B cell (primary cell): ENCODE measurements around the gene CALHM3. TPM values are rescaled to one million over a fixed set of nuclear protein-coding genes. Genes with fewer than 3 reads are reported as not detected.

Source experiments
- ATAC-seq: fragments of 200-7000 bp; cut with Tn5 transposase; one replicate; pipeline ENCODE4 v1.10.0; 2021; ENCODE audit warnings: low read depth, mild to moderate bottlenecking, moderate number of reproducible peaks, moderate library complexity
- CTCF ChIA-PET: fragments of 350-600 bp; sonication (Branson Sonifier 250); formaldehyde crosslinking; loops from one replicate; lab custom pipeline; 2021; ENCODE audit warnings: antibody characterized with exemption, inconsistent platforms; lab: Charles Lee
- POLR2A ChIA-PET: fragments of 350-600 bp; sonication (Branson Sonifier 250); formaldehyde crosslinking; loops from one replicate; lab custom pipeline; 2021; ENCODE audit warnings: antibody characterized with exemption; lab: Charles Lee
- DNase-seq: peaks from one replicate; pipeline ENCODE4 v3.0.0; 2013
- H2AFZ ChIP-seq: 2 replicates; pipeline ENCODE4 v1.6.1; 2012; ENCODE audit warnings: mild to moderate bottlenecking, low read depth, low read length; ENCODE audit not compliant: insufficient read depth, poor library complexity, severe bottlenecking
- H3K27ac ChIP-seq, 2 donors: 1 replicate in 1 of 2; 2 replicates in 1 of 2; pipeline ENCODE4 v1.5.1; 2012 to 2013; ENCODE audit warnings: low read length in 2 of 2, mild to moderate bottlenecking in 2 of 2, moderate library complexity in 1 of 2
- H3K27me3 ChIP-seq, 4 experiments: fragments of 200-600 bp in 1 of 4; sonication (generic) in 1 of 4; replicated peaks in 1 of 4; 1 replicate in 2 of 4; 2 replicates in 2 of 4; pipeline versions ENCODE4 v1.6.1 to v1.7.0; 2013 to 2016; ENCODE audit warnings: low read length in 3 of 4, mild to moderate bottlenecking in 2 of 4, mixed read lengths in 1 of 4, moderate library complexity in 1 of 4; ENCODE audit not compliant: insufficient read depth in 4 of 4, control insufficient read depth in 3 of 4; ENCODE audit errors: control extremely low read depth in 1 of 4
- H3K36me3 ChIP-seq, 2 experiments: replicated peaks in 1 of 2; 1 replicate in 1 of 2; 2 replicates in 1 of 2; pipeline versions ENCODE4 v1.6.1 to v1.7.1; 2013; ENCODE audit warnings: low read length in 1 of 2; ENCODE audit not compliant: insufficient read depth in 2 of 2, control insufficient read depth in 1 of 2; ENCODE audit errors: control extremely low read depth in 1 of 2, extremely low read depth in 1 of 2
- H3K4me1 ChIP-seq, 2 donors: fragments of 200-600 bp in 1 of 2; sonication (generic) in 1 of 2; 1 replicate in 1 of 2; 2 replicates in 1 of 2; pipeline versions ENCODE4 v1.5.1 to v1.6.1; 2013 to 2017; ENCODE audit warnings: low read length in 2 of 2; ENCODE audit not compliant: control insufficient read depth in 2 of 2, insufficient read depth in 2 of 2
- H3K4me2 ChIP-seq: replicated peaks from 2 replicates; pipeline ENCODE3; 2012; ENCODE audit warnings: mild to moderate bottlenecking, low read depth, low read length; ENCODE audit not compliant: poor library complexity, severe bottlenecking
- H3K4me3 ChIP-seq, 5 experiments: fragments of 200-600 bp in 1 of 5; sonication (generic) in 1 of 5; 1 replicate in 3 of 5; 2 replicates in 2 of 5; pipeline versions ENCODE4 v1.5.1 to v1.7.0; 2011 to 2016; ENCODE audit warnings: low read length in 4 of 5, mild to moderate bottlenecking in 4 of 5, low read depth in 2 of 5, control low read depth in 1 of 5, moderate library complexity in 1 of 5; ENCODE audit not compliant: insufficient read depth in 1 of 5; ENCODE audit errors: control extremely low read depth in 1 of 5, extremely low read depth in 1 of 5
- H3K79me2 ChIP-seq: fragments of 200-600 bp; sonication (generic); one replicate; pipeline ENCODE4 v1.6.0; 2016; ENCODE audit warnings: low read length; ENCODE audit not compliant: control insufficient read depth, insufficient read depth
- H3K9ac ChIP-seq: fragments of 200-600 bp; sonication (generic); 2 replicates; pipeline ENCODE4 v1.6.1; 2017; ENCODE audit warnings: mild to moderate bottlenecking, low read length, moderate library complexity
- H3K9me3 ChIP-seq, 3 donors: one replicate each; pipeline versions ENCODE4 v1.6.1 to v1.7.1; 2013; ENCODE audit warnings: low read length in 2 of 3; ENCODE audit not compliant: control insufficient read depth in 2 of 3, insufficient read depth in 1 of 3; ENCODE audit errors: control extremely low read depth in 1 of 3
- H4K20me1 ChIP-seq: 2 replicates; pipeline ENCODE4 v1.6.0; 2012; ENCODE audit warnings: mild to moderate bottlenecking, low read length; ENCODE audit not compliant: insufficient read depth, control insufficient read depth, poor library complexity, severe bottlenecking
- H3K27ac Mint-ChIP-seq: one replicate; pipeline ENCODE4 v1.8.0; 2021; ENCODE audit warnings: mixed read lengths
- H3K27me3 Mint-ChIP-seq: one replicate; pipeline ENCODE4 v1.8.0; 2021; ENCODE audit warnings: mixed read lengths
- H3K4me1 Mint-ChIP-seq: one replicate; pipeline ENCODE4 v1.8.0; 2021; ENCODE audit warnings: mixed read lengths
- H3K4me3 Mint-ChIP-seq: one replicate; pipeline ENCODE4 v1.8.0; 2021; ENCODE audit warnings: mixed read lengths
- H3K9me3 Mint-ChIP-seq: one replicate; pipeline ENCODE4 v1.8.0; 2022; ENCODE audit warnings: mixed read lengths; ENCODE audit not compliant: insufficient read depth
- EZH2 ChIP-seq: IDR thresholded peaks from 2 replicates; pipeline ENCODE4 v1.6.1; 2012; ENCODE audit warnings: borderline replicate concordance, low read depth, mild to moderate bottlenecking, moderate library complexity, low read length; ENCODE audit not compliant: insufficient read depth, poor library complexity, severe bottlenecking
- WGBS: methylation state at CpG from one replicate; pipeline ENCODE4 v1.1.5; 2013; ENCODE audit warnings: missing lambda C conversion rate; ENCODE audit not compliant: insufficient coverage; 5-methylcytosine and 5-hydroxymethylcytosine counted together
- intact Hi-C: fragments of 100-400 bp; cut with micrococcal nuclease; formaldehyde crosslinking; loops from one replicate; pipeline ENCODE4 v1.10.0; 2022
- polyA plus RNA-seq: library from polyadenylated mRNA; depleted of rRNA; stranded (reverse); fragments of >200 nt; gene quantifications from 2 replicates; pipeline ENCODE4 v1.2.3, GENCODE V29; 2012
- total RNA-seq, 2 donors: library from RNA; stranded (reverse); fragments of 120-200 nt in 1 of 2; gene quantifications; 1 replicate in 1 of 2; 2 replicates in 1 of 2; pipeline versions ENCODE4 v1.2.3 to v1.2.4, GENCODE V29; 2013 to 2022
- TF ChIP-seq, protein P1 (sequence below): fragments of 200-600 bp; IDR thresholded peaks from one replicate; pipeline ENCODE4 v1.8.0; 2022; ENCODE audit warnings: antibody characterized with exemption, mild to moderate bottlenecking

The CALHM3 gene
- total and polyA plus RNA-seq, 2 donors (not counting 1 experiment from before 2014, with no cell fraction given) = not detected

DNA sequence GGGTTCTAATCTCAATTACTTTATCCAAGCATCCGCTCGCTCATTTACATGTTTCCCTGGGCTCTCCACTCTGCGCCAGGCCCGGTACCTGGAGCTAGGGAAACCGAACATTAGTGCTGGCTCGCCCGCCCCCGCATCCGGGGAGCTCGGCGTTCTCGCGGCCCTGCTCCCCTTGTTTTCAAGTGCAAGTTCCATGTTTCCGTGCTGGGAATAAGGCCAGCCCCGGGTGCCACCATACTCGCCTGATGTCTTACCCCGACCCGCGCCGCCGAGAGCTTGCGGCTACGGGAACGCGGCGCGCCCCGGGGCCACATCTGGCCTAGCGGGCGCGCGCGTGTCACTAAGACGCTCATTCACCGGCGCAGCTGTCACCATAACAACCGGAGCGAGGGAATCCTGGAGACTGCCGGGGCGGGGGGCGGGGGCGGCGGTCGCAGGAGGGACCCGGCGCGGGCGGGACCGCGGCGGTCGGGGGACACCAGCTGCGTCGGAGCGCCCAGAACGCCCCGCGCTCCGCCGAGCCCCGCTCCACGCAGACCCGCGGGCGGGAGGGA lies 14.4 kb upstream of the CALHM3 start, which contains the start of gene NEURL1:
Gene NEURL1 (plus strand): TSS at position 344 of the 554 bp plus-strand sequence. CDS start 683 bp downstream, outside the sequence.
- H3K27me3 ChIP-seq = peaks cover 0 to 40% (median 25%) of the 10 kb centered on the region in 4 experiments
- peak within 1 kb of the TSS; percentile 54 for H3K9ac ChIP-seq
- H3K4me2 ChIP-seq = peak within 1 kb of the TSS; percentile 86
- no peaks in the 10 kb centered on the region for H3K79me2 ChIP-seq
- ChIA-PET POLR2A (no interaction called here), CTCF (interaction anchor here (1.1 to 12.2 kb wide), 4 partner anchors 8 to 193 kb away, joined by 3 to 345 read pairs (median 6); no protein-coding TSS in a partner anchor)
- H3K4me1 ChIP-seq = peaks cover 25 to 26% of the 10 kb centered on the region in 2 donors
- WGBS = 5% methylated on average over 65 of the region's 65 CpGs
- H2AFZ ChIP-seq = peak within 1 kb of the TSS; percentile 56
- H3K36me3 ChIP-seq = no peaks in the 10 kb centered on the region
- Mint-ChIP-seq H3K27ac (no peak within 1 kb of the TSS), H3K27me3 (peaks cover 49% of the 10 kb centered on the region), H3K9me3 (no peaks in the 10 kb centered on the region), H3K4me3 (peak within 1 kb of the TSS; percentile 84), H3K4me1 (peaks cover 34% of the 10 kb centered on the region)
- intact Hi-C loops = loop anchor here (5.0 kb wide), 1 partner anchor 99 kb away; no protein-coding TSS in a partner anchor
- TF ChIP-seq, protein P1, sequence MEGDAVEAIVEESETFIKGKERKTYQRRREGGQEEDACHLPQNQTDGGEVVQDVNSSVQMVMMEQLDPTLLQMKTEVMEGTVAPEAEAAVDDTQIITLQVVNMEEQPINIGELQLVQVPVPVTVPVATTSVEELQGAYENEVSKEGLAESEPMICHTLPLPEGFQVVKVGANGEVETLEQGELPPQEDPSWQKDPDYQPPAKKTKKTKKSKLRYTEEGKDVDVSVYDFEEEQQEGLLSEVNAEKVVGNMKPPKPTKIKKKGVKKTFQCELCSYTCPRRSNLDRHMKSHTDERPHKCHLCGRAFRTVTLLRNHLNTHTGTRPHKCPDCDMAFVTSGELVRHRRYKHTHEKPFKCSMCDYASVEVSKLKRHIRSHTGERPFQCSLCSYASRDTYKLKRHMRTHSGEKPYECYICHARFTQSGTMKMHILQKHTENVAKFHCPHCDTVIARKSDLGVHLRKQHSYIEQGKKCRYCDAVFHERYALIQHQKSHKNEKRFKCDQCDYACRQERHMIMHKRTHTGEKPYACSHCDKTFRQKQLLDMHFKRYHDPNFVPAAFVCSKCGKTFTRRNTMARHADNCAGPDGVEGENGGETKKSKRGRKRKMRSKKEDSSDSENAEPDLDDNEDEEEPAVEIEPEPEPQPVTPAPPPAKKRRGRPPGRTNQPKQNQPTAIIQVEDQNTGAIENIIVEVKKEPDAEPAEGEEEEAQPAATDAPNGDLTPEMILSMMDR = no peak
- TF ChIP-seq EZH2 = no peak
- peak within 1 kb of the TSS in 4 of 5 experiments; percentile 28 to 57 (median 45) for H3K4me3 ChIP-seq
- H3K9me3 ChIP-seq = peaks cover 0 to 2% (median 0%) of the 10 kb centered on the region in 3 donors
- ATAC-seq (no peak), DNase-seq (peak; percentile 55)
- H3K27ac ChIP-seq = no peak within 1 kb of the TSS
- no peaks in the 10 kb centered on the region for H4K20me1 ChIP-seq
